Naive B cell (primary cell): Measurements from ENCODE around the gene MAGI2. TPM values are rescaled to one million over a fixed set of nuclear protein-coding genes. Genes with fewer than 3 reads are reported as not detected.

ENCODE experiments used
- ATAC-seq, 2 donors: fragments of 150-1000 bp; cut with Tn5 transposase; 2 replicates each; pipeline ENCODE4 v1.10.0; 2021; ENCODE audit warnings: low read depth in 2 of 2, mild to moderate bottlenecking in 2 of 2, moderate library complexity in 2 of 2
- DNase-seq: peaks from one replicate; pipeline ENCODE4 v3.0.0; 2022
- H3K27ac Mint-ChIP-seq, 6 donors: one replicate each; pipeline ENCODE4 v1.8.0; 2020 to 2022; ENCODE audit warnings: mild to moderate bottlenecking in 6 of 6, mixed read lengths in 6 of 6, moderate library complexity in 5 of 6, inconsistent platforms in 2 of 6
- H3K27me3 Mint-ChIP-seq, 3 donors: one replicate each; pipeline ENCODE4 v1.8.0; 2021 to 2022; ENCODE audit warnings: mixed read lengths in 3 of 3, mild to moderate bottlenecking in 1 of 3
- H3K36me3 Mint-ChIP-seq, 2 donors: one replicate each; pipeline ENCODE4 v1.8.0; 2020 to 2022; ENCODE audit warnings: mixed read lengths in 2 of 2, inconsistent platforms in 1 of 2, mild to moderate bottlenecking in 1 of 2
- H3K4me1 Mint-ChIP-seq, 3 donors: one replicate each; pipeline ENCODE4 v1.8.0; 2020 to 2022; ENCODE audit warnings: mixed read lengths in 3 of 3, inconsistent platforms in 1 of 3, mild to moderate bottlenecking in 1 of 3, moderate library complexity in 1 of 3
- H3K4me3 Mint-ChIP-seq, 8 donors: one replicate each; pipeline ENCODE4 v1.8.0; 2020 to 2022; ENCODE audit warnings: mild to moderate bottlenecking in 8 of 8, mixed read lengths in 8 of 8, moderate library complexity in 8 of 8, inconsistent platforms in 2 of 8
- H3K9me3 Mint-ChIP-seq, 7 donors: one replicate each; pipeline ENCODE4 v1.8.0; 2020 to 2022; ENCODE audit warnings: mixed read lengths in 7 of 7, mild to moderate bottlenecking in 5 of 7, inconsistent platforms in 2 of 7, moderate library complexity in 1 of 7
- polyA plus RNA-seq, 6 donors: library from polyadenylated mRNA; unstranded; fragments of 300-500 nt; fragmentation: Illumina TruSeq; gene quantifications; one replicate each; pipeline ENCODE4 v1.2.3, GENCODE V29; 2021; ENCODE audit warnings: low read depth in 6 of 6

The MAGI2 gene
- polyA plus RNA-seq, 6 donors from 2014 or later = 0.04 to 0.06 (median 0.04) TPM; not detected in 3

- no peaks in the 10 kb centered on the region for H3K36me3 Mint-ChIP-seq
- peaks cover 0 to 5% (median 0%) of the 10 kb centered on the region in 3 donors for H3K27me3 Mint-ChIP-seq
- H3K9me3 Mint-ChIP-seq = peaks cover 0 to 5% (median 0%) of the 10 kb centered on the region in 7 donors
- no peaks in the 10 kb centered on the region for H3K4me1 Mint-ChIP-seq
- no peak overlapping the region for H3K4me3 Mint-ChIP-seq
- ATAC-seq = no peak
- no peak overlapping the region for H3K27ac Mint-ChIP-seq
- no peak for DNase-seq
Observed at GRCh38 chr7:78396210-78396609, 1057.3 kb downstream of the MAGI2 start.

- Mint-ChIP-seq H3K9me3 (peaks cover 0 to 5% (median 0%) of the 10 kb centered on the region in 7 donors), H3K4me3 (no peak overlapping the region), H3K27ac (no peak overlapping the region), H3K4me1 (no peaks in the 10 kb centered on the region), H3K27me3 (peaks cover 0 to 5% (median 0%) of the 10 kb centered on the region in 3 donors), H3K36me3 (no peaks in the 10 kb centered on the region)
- ATAC-seq (no peak), DNase-seq (no peak)
Observed at GRCh38 chr7:78395298-78396036, 1058.0 kb downstream of the MAGI2 start.

GRCh38 chr7:78389022-78389421 lies 1064.4 kb downstream of the MAGI2 start:
- H3K27me3 Mint-ChIP-seq = peaks cover 0 to 5% (median 0%) of the 10 kb centered on the region in 3 donors
- no peak overlapping the region for H3K4me3 Mint-ChIP-seq
- no peaks in the 10 kb centered on the region for H3K36me3 Mint-ChIP-seq
- no peaks in the 10 kb centered on the region for H3K9me3 Mint-ChIP-seq
- H3K4me1 Mint-ChIP-seq = no peaks in the 10 kb centered on the region
- DNase-seq (no peak), ATAC-seq (no peak)
- no peak overlapping the region for H3K27ac Mint-ChIP-seq

- H3K36me3 Mint-ChIP-seq = no peaks in the 10 kb centered on the region
- ATAC-seq (no peak), DNase-seq (no peak)
- no peak overlapping the region for H3K27ac Mint-ChIP-seq
- H3K9me3 Mint-ChIP-seq = peaks cover 0 to 5% (median 0%) of the 10 kb centered on the region in 7 donors
- no peaks in the 10 kb centered on the region for H3K27me3 Mint-ChIP-seq
- H3K4me1 Mint-ChIP-seq = no peaks in the 10 kb centered on the region
- H3K4me3 Mint-ChIP-seq = no peak overlapping the region
Observed at GRCh38 chr7:78386520-78386919, 1066.9 kb downstream of the MAGI2 start.

GRCh38 chr7:78383096-78383880 lies 1070.2 kb downstream of the MAGI2 start:
- peaks cover 0 to 8% (median 2%) of the 10 kb centered on the region in 7 donors for H3K9me3 Mint-ChIP-seq
- no peak for DNase-seq
- no peaks in the 10 kb centered on the region for H3K36me3 Mint-ChIP-seq
- no peak overlapping the region for H3K27ac Mint-ChIP-seq
- H3K4me1 Mint-ChIP-seq = no peaks in the 10 kb centered on the region
- ATAC-seq = no peak
- no peaks in the 10 kb centered on the region for H3K27me3 Mint-ChIP-seq
- H3K4me3 Mint-ChIP-seq = no peak overlapping the region

GRCh38 chr7:78379148-78379547 lies 1074.3 kb downstream of the MAGI2 start:
- ATAC-seq = no peak
- no peaks in the 10 kb centered on the region for H3K4me1 Mint-ChIP-seq
- no peak for DNase-seq
- H3K36me3 Mint-ChIP-seq = no peaks in the 10 kb centered on the region
- peaks cover 0 to 10% (median 3%) of the 10 kb centered on the region in 7 donors for H3K9me3 Mint-ChIP-seq
- H3K27ac Mint-ChIP-seq = no peak overlapping the region
- H3K4me3 Mint-ChIP-seq = no peak overlapping the region
- H3K27me3 Mint-ChIP-seq = no peaks in the 10 kb centered on the region

GRCh38 chr7:78377532-78377931 lies 1075.9 kb downstream of the MAGI2 start:
- Mint-ChIP-seq H3K4me3 (peak overlapping the region in 1 of 8 donors; percentile 26), H3K4me1 (no peaks in the 10 kb centered on the region), H3K27ac (no peak overlapping the region), H3K27me3 (no peaks in the 10 kb centered on the region), H3K9me3 (peaks cover 0 to 10% (median 3%) of the 10 kb centered on the region in 7 donors), H3K36me3 (no peaks in the 10 kb centered on the region)
- no peak for DNase-seq
- ATAC-seq = no peak

- peaks cover 0 to 1% (median 0%) of the 10 kb centered on the region in 7 donors for H3K9me3 Mint-ChIP-seq
- H3K4me3 Mint-ChIP-seq = no peak overlapping the region
- DNase-seq = no peak
- no peaks in the 10 kb centered on the region for H3K27me3 Mint-ChIP-seq
- no peak overlapping the region for H3K27ac Mint-ChIP-seq
- H3K36me3 Mint-ChIP-seq = no peaks in the 10 kb centered on the region
- no peaks in the 10 kb centered on the region for H3K4me1 Mint-ChIP-seq
- ATAC-seq = no peak
Observed at GRCh38 chr7:78370936-78371335, 1082.5 kb downstream of the MAGI2 start.

GRCh38 chr7:78368771-78369170 lies 1084.7 kb downstream of the MAGI2 start:
- no peak for DNase-seq
- Mint-ChIP-seq H3K27me3 (no peaks in the 10 kb centered on the region), H3K4me3 (no peak overlapping the region), H3K9me3 (peaks cover 0 to 2% (median 0%) of the 10 kb centered on the region in 7 donors), H3K27ac (no peak overlapping the region), H3K36me3 (no peaks in the 10 kb centered on the region), H3K4me1 (no peaks in the 10 kb centered on the region)
- ATAC-seq = no peak

GRCh38 chr7:78367280-78367773 lies 1086.1 kb downstream of the MAGI2 start:
- H3K4me3 Mint-ChIP-seq = no peak overlapping the region
- no peak overlapping the region for H3K27ac Mint-ChIP-seq

GRCh38 chr7:78363866-78364265 lies 1089.6 kb downstream of the MAGI2 start:
- H3K27ac Mint-ChIP-seq = no peak overlapping the region
- H3K36me3 Mint-ChIP-seq = no peaks in the 10 kb centered on the region
- ATAC-seq (no peak), DNase-seq (no peak)
- H3K4me1 Mint-ChIP-seq = no peaks in the 10 kb centered on the region
- H3K4me3 Mint-ChIP-seq = no peak overlapping the region
- H3K27me3 Mint-ChIP-seq = no peaks in the 10 kb centered on the region
- peaks cover 2 to 6% (median 4%) of the 10 kb centered on the region in 7 donors for H3K9me3 Mint-ChIP-seq

More at GRCh38 chr7:78367280-78367773, 1086.1 kb downstream of the MAGI2 start:
- ATAC-seq (no peak), DNase-seq (no peak)
- H3K27me3 Mint-ChIP-seq = no peaks in the 10 kb centered on the region
- no peaks in the 10 kb centered on the region for H3K4me1 Mint-ChIP-seq
- H3K36me3 Mint-ChIP-seq = no peaks in the 10 kb centered on the region
- H3K9me3 Mint-ChIP-seq = peaks cover 0 to 2% (median 0%) of the 10 kb centered on the region in 7 donors

- ATAC-seq = no peak
- Mint-ChIP-seq H3K27me3 (no peaks in the 10 kb centered on the region), H3K4me3 (no peak overlapping the region), H3K36me3 (no peaks in the 10 kb centered on the region), H3K4me1 (no peaks in the 10 kb centered on the region), H3K27ac (no peak overlapping the region), H3K9me3 (peaks cover 2 to 7% (median 4%) of the 10 kb centered on the region in 7 donors)
- no peak for DNase-seq
Observed at GRCh38 chr7:78359836-78360235, 1093.6 kb downstream of the MAGI2 start.

- no peak for ATAC-seq
- Mint-ChIP-seq H3K4me1 (no peaks in the 10 kb centered on the region), H3K9me3 (peaks cover 2 to 9% (median 5%) of the 10 kb centered on the region in 7 donors), H3K36me3 (no peaks in the 10 kb centered on the region), H3K27ac (no peak overlapping the region), H3K27me3 (no peaks in the 10 kb centered on the region), H3K4me3 (no peak overlapping the region)
- DNase-seq = no peak
Observed at GRCh38 chr7:78357709-78358108, 1095.8 kb downstream of the MAGI2 start.

GRCh38 chr7:78355834-78356233 lies 1097.6 kb downstream of the MAGI2 start:
- H3K36me3 Mint-ChIP-seq = no peaks in the 10 kb centered on the region
- no peaks in the 10 kb centered on the region for H3K27me3 Mint-ChIP-seq
- H3K9me3 Mint-ChIP-seq = peaks cover 0 to 5% (median 0%) of the 10 kb centered on the region in 7 donors
- H3K4me3 Mint-ChIP-seq = no peak overlapping the region
- no peak for DNase-seq
- no peak overlapping the region for H3K27ac Mint-ChIP-seq
- ATAC-seq = no peak
- no peaks in the 10 kb centered on the region for H3K4me1 Mint-ChIP-seq
